GM18517 (cell line): ENCODE measurements around the gene GAN.

ENCODE experiments used
- ATAC-seq: cut with Tn5 transposase; IDR thresholded peaks from one replicate; pipeline ENCODE4 v1.9.1; 2021; ENCODE audit warnings: mild to moderate bottlenecking, moderate library complexity; ENCODE audit not compliant: unreplicated experiment

The GAN gene

DNA sequence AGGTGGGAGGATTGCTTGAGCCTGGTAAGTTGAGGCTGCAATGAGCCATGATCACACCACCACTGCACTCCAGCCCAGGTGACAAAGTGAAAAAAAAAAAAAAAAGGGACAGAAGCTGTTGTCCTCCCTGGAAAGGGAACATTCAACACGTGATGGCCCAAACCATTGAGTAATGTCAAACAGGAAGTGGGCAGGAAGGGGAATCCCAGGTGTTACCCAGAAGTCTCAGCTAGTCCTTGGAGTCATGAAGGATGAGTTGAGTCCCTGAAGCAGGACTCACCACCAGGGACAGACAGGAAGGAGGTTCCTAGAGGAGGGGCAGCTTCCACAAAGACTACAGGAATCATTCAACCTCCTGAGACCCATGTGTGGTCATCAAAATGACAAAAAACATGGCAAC lies 110.0 kb downstream of the GAN start:
- ATAC-seq: no peak

DNA sequence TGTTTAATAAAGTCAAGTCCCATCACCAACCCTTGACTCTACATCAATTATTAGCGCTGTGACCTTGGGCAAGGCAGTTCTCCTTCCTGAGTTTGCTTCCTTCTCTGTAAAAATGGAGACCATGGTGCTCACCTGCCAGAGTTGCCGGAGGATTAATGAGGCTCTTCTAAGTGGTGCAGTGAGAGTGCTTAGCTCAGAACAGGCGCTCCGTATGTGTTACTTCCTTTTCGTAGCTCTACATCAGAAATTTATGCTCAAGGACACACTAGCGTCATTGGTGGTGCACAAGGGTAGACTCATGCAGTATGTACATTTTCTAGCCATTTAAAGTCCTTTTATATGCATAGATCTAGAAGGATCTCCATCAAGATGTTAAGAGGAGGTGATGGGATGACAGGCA lies 112.5 kb downstream of the GAN start:
- no peak for ATAC-seq

DNA sequence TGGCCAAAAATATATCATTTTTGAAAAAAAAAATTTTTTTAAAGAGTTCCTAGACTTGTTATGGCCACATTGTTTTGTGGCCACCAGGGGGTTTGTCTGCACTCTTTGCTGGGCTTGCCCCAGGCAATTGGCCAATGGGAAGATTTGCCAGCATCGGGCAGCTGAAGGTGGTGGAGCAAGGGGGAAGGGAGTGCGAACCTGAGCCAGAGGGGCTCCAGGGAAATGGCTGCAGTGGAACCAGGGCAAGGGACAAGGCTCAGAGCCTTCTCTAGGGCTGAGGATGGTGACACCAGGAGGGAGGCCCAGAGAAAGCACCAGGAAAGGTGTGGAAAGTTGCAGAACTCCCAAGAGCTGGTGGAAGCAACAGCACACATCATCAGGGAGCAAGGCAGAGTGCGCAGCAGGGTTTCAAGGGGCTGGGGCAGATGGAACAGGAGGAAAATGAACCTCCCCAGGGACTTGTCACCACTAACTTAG lies 114.3 kb downstream of the GAN start:
- no peak for ATAC-seq

DNA sequence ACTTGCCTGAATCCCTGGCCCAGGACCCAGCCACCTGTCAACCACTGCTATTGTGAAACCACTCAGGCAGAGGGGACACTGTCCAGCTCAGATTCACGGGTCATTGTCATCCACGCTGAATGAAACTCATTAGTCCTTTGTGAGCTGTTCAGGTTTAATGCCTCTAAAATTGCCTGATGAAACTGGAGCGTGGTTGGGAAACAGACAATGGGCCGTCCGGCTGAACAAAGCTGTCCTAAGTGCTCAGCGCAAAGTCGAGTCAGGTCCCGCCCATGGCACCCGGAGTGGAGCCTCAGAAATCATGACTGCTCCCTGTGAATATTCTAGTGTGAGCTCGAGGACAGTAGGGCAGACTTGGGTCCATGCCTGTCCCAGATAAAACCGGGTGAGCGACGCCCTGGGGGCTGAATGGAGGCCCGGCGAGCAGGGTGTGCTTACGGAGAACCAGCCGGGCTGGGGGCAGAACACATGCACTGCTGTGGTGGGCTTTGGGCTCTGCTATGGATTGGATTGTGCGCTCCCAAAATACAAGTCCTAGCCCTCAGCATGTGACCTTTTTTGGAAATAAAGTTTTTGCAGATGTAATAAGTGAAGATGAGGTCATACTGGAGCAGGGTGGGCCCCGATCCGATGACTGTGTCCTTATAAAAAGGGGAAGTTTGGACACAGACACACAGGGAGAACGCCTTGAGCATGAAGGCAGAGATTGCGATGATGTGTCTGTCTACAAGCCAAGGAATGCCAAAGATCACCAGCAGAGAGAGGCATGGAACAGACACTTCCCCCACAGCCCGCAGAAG lies 117.0 kb downstream of the GAN start:
- ATAC-seq: no peak

DNA sequence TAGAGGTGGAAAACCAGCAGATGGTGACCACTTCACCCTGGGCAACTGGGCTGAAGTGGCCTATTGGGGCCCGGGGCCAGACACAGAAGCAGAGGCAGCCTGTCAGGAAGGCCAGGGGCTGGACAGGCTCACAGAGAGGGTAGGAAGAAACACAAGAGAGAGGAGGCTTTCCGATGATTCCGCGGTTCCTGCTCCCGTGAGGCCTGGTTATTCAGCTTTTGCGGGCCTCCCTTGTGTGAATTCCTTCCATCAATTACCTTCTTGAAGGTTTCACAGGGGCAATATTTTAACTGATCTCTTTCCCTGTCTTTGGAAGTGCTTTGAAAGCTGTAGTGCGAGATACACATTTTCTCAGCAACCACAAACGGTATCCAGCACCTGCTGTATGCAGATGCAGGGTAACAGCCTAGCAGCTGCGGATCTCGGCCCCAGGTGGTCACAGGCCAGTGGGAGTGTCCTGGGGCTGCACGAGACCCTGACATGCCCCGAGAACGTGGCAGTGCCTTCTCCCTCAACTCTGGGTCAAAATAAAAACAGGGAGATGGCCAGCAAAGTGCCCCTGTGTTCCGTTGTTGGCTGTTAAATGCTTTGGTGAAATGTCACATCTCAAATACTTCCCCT lies 118.3 kb downstream of the GAN start:
- ATAC-seq: no peak

DNA sequence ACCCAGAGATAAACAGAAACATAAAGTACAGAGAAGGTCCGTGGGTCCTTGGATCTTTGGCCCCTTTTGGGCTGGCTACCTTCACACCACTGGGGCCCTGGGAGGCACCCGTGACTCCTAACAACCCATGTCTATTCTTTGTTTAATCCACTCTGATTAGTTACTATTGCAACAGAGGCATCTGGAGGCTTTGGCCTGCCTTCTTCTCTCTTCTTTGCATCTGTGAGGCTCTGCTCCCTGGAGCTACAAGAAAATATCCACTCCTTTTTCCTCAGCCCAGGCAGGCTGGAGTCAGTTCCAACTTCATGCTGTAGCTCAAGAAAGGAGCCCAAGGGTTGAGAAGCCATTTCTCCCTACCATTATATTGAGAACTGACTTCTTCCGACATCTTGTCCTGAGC lies 120.3 kb downstream of the GAN start:
- no peak for ATAC-seq

DNA sequence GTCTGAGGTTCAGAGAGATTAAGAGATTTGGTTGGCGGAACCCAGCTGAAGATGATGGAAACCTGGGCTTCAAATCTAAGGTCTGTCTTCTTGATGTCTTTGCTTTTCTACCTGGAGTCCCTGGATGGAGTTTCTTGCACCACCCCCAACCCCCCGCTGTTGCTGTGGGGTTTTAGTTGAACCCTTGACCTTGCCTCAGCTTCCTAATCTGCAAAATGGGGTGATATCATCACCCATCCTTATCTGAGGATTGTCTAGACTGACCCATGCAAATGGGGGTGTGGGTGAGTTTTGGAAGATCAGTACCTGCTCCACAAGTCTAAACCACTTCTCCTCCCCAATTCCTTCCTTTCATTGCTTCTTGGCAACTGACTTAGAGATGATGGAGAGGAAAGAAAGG lies 120.8 kb downstream of the GAN start:
- ATAC-seq: no peak

DNA sequence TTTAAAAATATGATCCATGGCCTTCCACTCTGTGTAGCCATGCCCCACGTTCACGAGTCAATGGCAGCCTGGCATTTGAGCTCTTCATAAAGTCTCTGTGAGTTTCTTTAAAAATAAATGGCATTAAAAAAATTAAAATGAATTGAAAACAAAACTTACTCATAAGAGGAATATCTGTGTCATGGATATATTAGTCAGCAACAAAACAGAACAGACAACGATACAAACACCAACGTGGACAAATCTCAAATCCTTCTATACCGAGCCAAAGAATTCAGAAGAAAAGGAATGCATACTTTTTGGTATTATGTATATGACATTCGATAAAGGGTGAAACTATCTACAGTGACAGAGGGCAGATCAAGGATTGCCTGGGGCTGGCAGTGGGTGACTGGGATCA lies 121.6 kb downstream of the GAN start:
- no peak for ATAC-seq

DNA sequence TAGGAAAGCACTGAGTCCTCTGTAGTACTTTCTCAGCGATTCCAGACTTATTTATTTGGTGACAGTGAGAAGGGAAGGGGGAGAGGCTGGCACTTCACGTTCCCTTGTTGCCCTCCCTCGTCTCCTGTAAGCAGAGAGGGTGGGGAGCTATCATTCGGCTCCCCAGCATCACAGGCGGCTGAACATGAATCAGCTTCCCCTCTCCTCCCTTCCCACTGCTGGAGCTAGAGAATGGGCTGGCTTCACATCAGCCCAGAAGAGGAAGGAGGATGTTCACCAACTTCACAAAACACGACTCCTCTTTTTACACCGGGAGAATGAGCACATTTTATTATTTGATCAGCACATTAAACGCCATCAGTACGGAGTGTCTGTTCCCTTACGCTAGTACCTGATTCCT lies 123.1 kb downstream of the GAN start:
- ATAC-seq: no peak
